GM19324 (cell line): ENCODE results near the gene QRICH2.
"Not testable (repeated sequence)": the region's sequence is repeated elsewhere in the genome, so short reads cannot be mapped to it uniquely, and the experiment has no call there.

Experiments
- ATAC-seq: cut with Tn5 transposase; IDR thresholded peaks from one replicate; pipeline ENCODE4 v1.9.1; 2021; ENCODE audit warnings: mild to moderate bottlenecking, moderate library complexity; ENCODE audit not compliant: unreplicated experiment, low FRiP score

QRICH2 gene

GRCh38 chr17:76333673-76334505, 25.8 kb upstream of the QRICH2 start:
- ATAC-seq: no peak

DNA sequence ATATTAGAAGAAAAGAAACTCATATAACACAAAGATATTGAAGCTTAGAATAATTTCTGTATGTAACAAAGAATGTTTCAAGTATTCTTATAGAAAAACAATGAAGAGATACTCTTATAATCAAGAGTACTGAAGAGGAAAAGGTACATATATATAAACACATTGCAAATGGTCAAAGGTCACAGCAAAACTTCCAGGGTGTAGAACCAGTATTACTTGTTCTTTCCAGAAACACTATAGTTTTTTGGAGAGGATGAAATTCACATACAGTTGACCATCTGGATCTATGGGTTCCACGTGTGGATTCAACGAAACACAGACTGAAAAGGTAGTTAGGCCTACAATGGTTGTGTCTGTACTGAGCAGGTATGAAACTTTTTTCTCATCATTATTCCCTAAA, 23.0 kb upstream of the QRICH2 start:
- ATAC-seq: no peak

GRCh38 chr17:76329664-76330063, 21.6 kb upstream of the QRICH2 start:
- ATAC-seq: no peak

DNA sequence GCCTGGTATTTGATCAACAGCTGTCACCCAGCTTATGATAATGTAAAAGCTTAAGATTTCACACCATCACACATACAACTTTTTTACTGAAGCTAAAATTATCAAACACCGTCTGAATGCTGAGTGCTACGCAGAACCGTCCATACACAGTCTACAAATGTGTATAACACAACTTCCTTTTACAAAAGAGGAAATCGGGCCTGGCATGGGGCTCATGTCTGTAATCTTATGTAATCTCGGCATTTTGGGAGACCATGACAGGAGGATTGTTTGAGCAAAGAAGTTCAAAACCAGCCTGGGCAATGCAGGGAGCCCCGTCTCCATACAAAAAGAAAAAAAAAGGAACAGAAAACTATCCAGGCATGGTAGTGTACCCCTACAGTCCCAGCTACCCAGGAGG, 19.6 kb upstream of the QRICH2 start:
- no peak for ATAC-seq

- ATAC-seq: no peak
Measured at GRCh38 chr17:76326306-76326705, 18.2 kb upstream of the QRICH2 start.

GRCh38 chr17:76318586-76318985, 10.5 kb upstream of the QRICH2 start:
- ATAC-seq: no peak

DNA sequence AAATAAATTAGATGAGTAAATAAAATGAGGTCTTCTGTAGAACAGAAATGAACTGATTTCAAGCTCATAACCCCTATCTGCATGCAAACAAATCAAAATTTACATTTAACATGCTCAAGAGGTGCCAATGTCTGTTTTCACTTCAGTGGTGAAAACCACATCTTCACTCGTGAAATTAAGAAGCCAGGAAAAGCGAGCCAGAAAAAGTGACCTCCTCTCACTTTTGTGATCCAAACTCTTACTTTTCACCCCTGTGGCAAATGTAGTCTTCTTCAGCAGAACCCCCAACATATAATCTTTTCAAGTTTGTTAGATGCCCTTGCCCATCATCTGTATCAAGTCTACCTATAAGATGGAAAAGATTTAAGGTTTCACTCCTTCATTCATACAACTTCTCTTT, 9.5 kb upstream of the QRICH2 start:
- no peak for ATAC-seq

- no peak for ATAC-seq
Measured at GRCh38 chr17:76314392-76315227, 6.5 kb upstream of the QRICH2 start.

DNA sequence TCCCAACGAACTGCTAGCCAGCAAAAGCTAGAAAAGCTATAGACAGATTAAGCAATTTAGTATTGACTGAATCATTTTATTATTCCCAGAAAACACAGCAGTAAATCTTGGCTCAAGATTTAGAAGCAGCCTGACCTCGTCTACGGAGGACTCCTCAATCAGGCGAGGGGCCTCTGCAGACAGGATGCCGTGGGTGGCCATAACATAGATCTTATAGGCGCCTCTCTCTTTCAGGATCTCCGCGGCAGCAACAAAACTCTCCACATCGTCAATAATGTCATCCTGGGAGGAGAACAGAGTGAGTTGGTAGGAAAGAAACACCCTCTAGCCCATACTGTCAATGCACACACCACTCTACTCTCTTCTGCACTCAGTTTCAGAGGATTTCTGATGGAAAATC, 4.7 kb upstream of the QRICH2 start:
- no peak for ATAC-seq

DNA sequence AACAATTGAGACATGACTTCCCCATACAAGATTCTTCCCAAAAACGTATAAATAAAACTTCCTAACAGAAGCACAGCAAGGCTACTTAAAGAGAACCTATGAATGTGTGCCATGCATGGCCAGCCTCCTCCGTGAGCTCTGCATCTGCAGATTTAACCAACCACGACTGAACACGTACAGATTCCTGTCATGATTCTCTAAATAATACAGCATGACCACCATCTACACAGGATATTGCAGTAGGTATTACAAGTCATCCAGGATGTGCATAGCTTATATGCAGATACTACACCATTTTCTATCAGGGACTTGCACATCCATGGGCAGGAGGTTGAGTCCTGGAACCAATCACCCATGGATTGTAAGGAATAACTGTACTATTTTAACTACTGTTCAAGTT, 1.4 kb upstream of the QRICH2 start:
- ATAC-seq: no peak

GRCh38 chr17:76307299-76307965, 644 bp downstream of the QRICH2 start:
- no peak for ATAC-seq

- not testable (repeated sequence) for ATAC-seq
Measured at GRCh38 chr17:76305135-76305454, 3.0 kb downstream of the QRICH2 start.

GRCh38 chr17:76304226-76305134, 3.6 kb downstream of the QRICH2 start:
- ATAC-seq: no peak

DNA sequence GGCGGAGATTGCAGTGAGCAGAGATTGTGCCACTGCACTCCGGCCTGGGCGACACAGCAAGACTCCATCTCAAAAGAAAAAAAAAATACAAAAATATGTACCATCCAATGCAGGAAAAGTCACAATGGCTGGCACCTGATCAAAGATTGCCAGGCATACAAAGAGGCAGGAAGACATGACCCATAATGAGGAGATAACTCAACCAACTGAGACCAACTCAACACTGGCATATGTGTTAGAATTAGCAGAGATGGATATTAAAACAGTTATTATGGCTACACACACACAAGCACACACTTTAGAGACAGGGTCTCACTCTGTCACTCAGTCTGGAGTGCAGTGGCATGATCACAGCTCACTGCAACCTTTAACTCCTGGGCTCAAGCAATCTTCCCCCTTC, 10.6 kb downstream of the QRICH2 start:
- ATAC-seq: no peak

DNA sequence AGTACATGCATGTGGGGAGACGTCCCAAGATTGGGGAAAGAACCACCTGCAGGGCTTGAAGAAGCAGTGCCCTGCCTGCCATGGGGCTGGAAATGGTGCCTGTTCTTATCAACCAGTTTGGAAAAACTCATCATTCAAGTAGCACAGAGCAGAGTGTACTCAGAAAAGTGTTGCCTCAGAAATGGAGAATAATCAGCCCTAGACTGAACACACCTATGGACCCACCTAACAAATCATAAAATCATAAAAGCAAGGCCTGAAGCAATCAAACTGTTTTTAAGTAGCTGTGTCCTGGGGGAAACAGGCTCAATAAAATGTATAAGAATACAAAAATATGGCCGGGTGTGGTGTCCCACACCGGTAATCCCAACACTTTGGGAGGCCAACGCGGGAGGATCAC, 11.2 kb downstream of the QRICH2 start:
- no peak for ATAC-seq

DNA sequence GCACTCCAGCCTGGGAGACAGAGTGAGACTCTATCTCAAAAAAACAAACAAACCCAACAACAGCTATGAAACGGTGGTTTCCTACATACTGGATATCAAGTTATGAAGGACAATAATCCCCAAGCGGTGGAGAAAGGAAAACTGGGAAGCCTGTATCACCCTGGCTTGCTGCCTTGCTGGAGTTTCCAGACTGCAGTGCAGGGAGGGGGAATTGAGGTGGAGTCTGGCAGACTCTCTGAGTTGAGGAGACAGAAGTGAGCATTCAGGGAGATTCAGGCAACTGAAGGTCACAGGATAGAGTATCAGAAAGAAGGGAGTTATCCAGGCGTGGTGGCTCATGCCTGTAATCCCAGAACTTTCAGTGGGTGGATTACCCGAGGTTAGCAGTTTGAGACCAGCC, 11.9 kb downstream of the QRICH2 start:
- ATAC-seq: no peak

DNA sequence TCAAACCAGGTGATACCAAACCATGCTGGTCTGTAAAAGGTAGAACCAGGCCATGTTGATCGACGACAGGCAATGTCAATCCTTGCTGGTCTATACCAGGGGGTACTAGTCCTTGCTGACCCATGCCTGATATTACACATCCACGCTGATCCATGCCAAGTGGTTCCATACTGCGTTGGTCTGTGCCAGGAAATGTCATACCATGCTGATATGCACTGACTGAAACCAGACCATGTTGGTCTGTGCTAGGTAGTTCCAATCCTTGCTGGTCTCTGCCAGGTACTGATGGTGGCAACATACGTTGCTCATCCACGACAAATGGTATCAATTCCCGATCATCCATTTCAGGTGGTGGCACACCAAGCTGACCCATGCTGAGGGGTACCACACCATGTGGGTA, 15.0 kb downstream of the QRICH2 start:
- no peak for ATAC-seq

- no peak for ATAC-seq
Measured at GRCh38 chr17:76292567-76292966, 15.5 kb downstream of the QRICH2 start.

GRCh38 chr17:76281573-76282371, 26.3 kb downstream of the QRICH2 start:
- no peak for ATAC-seq

GRCh38 chr17:76280650-76281049, 27.4 kb downstream of the QRICH2 start:
- ATAC-seq: no peak
